HG03558 (cell line): Measurements from ENCODE around the gene ABHD5.

Experiments
- ATAC-seq: cut with Tn5 transposase; IDR thresholded peaks from one replicate; pipeline ENCODE4 v1.9.1; 2021; ENCODE audit warnings: moderate number of reproducible peaks; ENCODE audit not compliant: unreplicated experiment; ENCODE audit errors: extremely low read depth

ABHD5 gene

GRCh38 chr3:43684944-43685343 is 5.8 kb upstream of the ABHD5 start:
- ATAC-seq = no peak

GRCh38 chr3:43685921-43686320 is 4.8 kb upstream of the ABHD5 start:
- ATAC-seq = no peak

- no peak for ATAC-seq
Observed at GRCh38 chr3:43686333-43686699, 4.4 kb upstream of the ABHD5 start.

- ATAC-seq = no peak
Observed at GRCh38 chr3:43686700-43687498, 3.8 kb upstream of the ABHD5 start.

- no peak for ATAC-seq
Observed at GRCh38 chr3:43687499-43687811, 3.3 kb upstream of the ABHD5 start.

GRCh38 chr3:43688245-43688650 is 2.5 kb upstream of the ABHD5 start:
- no peak for ATAC-seq

- ATAC-seq = no peak
Observed at GRCh38 chr3:43689166-43689565, 1.6 kb upstream of the ABHD5 start.

GRCh38 chr3:43689766-43690399 is 855 bp upstream of the ABHD5 start:
- ATAC-seq = no peak

- ATAC-seq = peak; percentile 28
Observed at GRCh38 chr3:43691120-43691995, 620 bp downstream of the ABHD5 start.

GRCh38 chr3:43692085-43692855 is 1.5 kb downstream of the ABHD5 start:
- no peak for ATAC-seq

- no peak for ATAC-seq
Observed at GRCh38 chr3:43692971-43693370, 2.2 kb downstream of the ABHD5 start.

- ATAC-seq = no peak
Observed at GRCh38 chr3:43693594-43693993, 2.9 kb downstream of the ABHD5 start.

- no peak for ATAC-seq
Observed at GRCh38 chr3:43695443-43695842, 4.7 kb downstream of the ABHD5 start.

- no peak for ATAC-seq
Observed at GRCh38 chr3:43695863-43696262, 5.1 kb downstream of the ABHD5 start.

- no peak for ATAC-seq
Observed at GRCh38 chr3:43696441-43696840, 5.7 kb downstream of the ABHD5 start.

- no peak for ATAC-seq
Observed at GRCh38 chr3:43696881-43697280, 6.1 kb downstream of the ABHD5 start.

- no peak for ATAC-seq
Observed at GRCh38 chr3:43699864-43700263, 9.1 kb downstream of the ABHD5 start.

GRCh38 chr3:43704697-43705096 is 14.0 kb downstream of the ABHD5 start:
- ATAC-seq = no peak

GRCh38 chr3:43706342-43706741 is 15.6 kb downstream of the ABHD5 start:
- no peak for ATAC-seq

GRCh38 chr3:43707266-43707665 is 16.5 kb downstream of the ABHD5 start:
- ATAC-seq = no peak
